Upper lobe of left lung (tissue), 6 donors: ENCODE data around the gene FARP1. TPM values are rescaled to one million over a fixed set of nuclear protein-coding genes. Genes with fewer than 3 reads are reported as not detected.

Experiments used
- ATAC-seq, 2 donors: fragments of 200-7000 bp; cut with Tn5 transposase; one replicate each; pipeline ENCODE4 v1.9.1; 2022; ENCODE audit warnings: mild to moderate bottlenecking in 2 of 2, moderate library complexity in 2 of 2; ENCODE audit not compliant: low FRiP score in 2 of 2
- DNase-seq, 2 donors: peaks; one replicate each; pipeline ENCODE4 v3.0.0-alpha.2; 2019 to 2020
- H3K27ac ChIP-seq, 4 donors: fragments of 200-600 bp; sonication (generic); one replicate each; pipeline ENCODE4 v1.5.1; 2016 to 2019
- H3K27me3 ChIP-seq, 4 donors: fragments of 200-600 bp; sonication (generic); one replicate each; pipeline ENCODE4 v1.5.1; 2017 to 2019
- H3K36me3 ChIP-seq, 4 donors: fragments of 200-600 bp; sonication (generic); one replicate each; pipeline ENCODE4 v1.5.1; 2016 to 2019
- H3K4me1 ChIP-seq, 4 donors: fragments of 200-600 bp; sonication (generic); one replicate each; pipeline ENCODE4 v1.5.1; 2018 to 2019
- H3K4me3 ChIP-seq, 4 donors: fragments of 200-600 bp; sonication (generic); one replicate each; pipeline ENCODE4 v1.5.1; 2017 to 2019; ENCODE audit warnings: mild to moderate bottlenecking in 2 of 4, moderate library complexity in 1 of 4
- H3K9me3 ChIP-seq, 4 donors: fragments of 200-600 bp; sonication (generic); one replicate each; pipeline ENCODE4 v1.5.1; 2018 to 2019
- CTCF ChIP-seq, 6 experiments: fragments of 450-650 bp in 4 of 6; fragments of 200-600 bp in 2 of 6; sonication (generic) in 2 of 6; IDR thresholded peaks; one replicate each; pipeline ENCODE4 v1.5.1; 2016 to 2019; ENCODE audit warnings: antibody characterized with exemption in 6 of 6
- EP300 ChIP-seq, 4 donors: sonication (generic); formaldehyde crosslinking; IDR thresholded peaks; one replicate each; pipeline ENCODE4 v1.5.1; 2017; ENCODE audit warnings: antibody characterized with exemption in 4 of 4, control low read depth in 2 of 4
- POLR2A ChIP-seq, 4 donors: fragments of 450-650 bp; IDR thresholded peaks; one replicate each; pipeline ENCODE4 v1.5.1; 2016 to 2017; ENCODE audit warnings: antibody characterized with exemption in 4 of 4, mild to moderate bottlenecking in 2 of 4
- POLR2AphosphoS5 ChIP-seq, 2 donors: sonication (generic); formaldehyde crosslinking; IDR thresholded peaks; one replicate each; pipeline ENCODE4 v1.5.1; 2017; ENCODE audit warnings: antibody characterized with exemption in 2 of 2
- WGBS, 2 donors: methylation state at CpG; one replicate each; pipeline ENCODE4 v1.1.5; 2017 to 2018; 5-methylcytosine and 5-hydroxymethylcytosine counted together
- total RNA-seq, 6 donors: library from RNA; depleted of rRNA in 4 of 6; stranded (reverse); fragments of >200 nt in 4 of 6; gene quantifications; one replicate each; pipeline versions ENCODE4 v1.1.0 to v1.2.1, GENCODE V29; 2016 to 2021
- donor health status: DM: no; HTN: no; CAD: no; lungs with moderate emphysema.
- donor health status: DM: no; HTN: yes; CAD: no; lungs with severe emphysema.

Gene FARP1
- total RNA-seq, 6 donors from 2014 or later = 65.7 to 111 (median 91.8) TPM

- H3K4me3 ChIP-seq = no peak overlapping the region
- H3K36me3 ChIP-seq = peaks cover 0 to 67% (median 28%) of the 10 kb centered on the region in 4 donors
- H3K4me1 ChIP-seq = no peaks in the 10 kb centered on the region
- no peak for ATAC-seq
- H3K27ac ChIP-seq = no peak overlapping the region
- no peaks in the 10 kb centered on the region for H3K27me3 ChIP-seq
- WGBS, 2 donors = 92 to 94% methylated on average over 10 to 27 of the region's 27 CpGs
- TF ChIP-seq CTCF (IDR thresholded peaks at IDR 0.05) = no peak
- H3K9me3 ChIP-seq = no peaks in the 10 kb centered on the region
- peak in 1 of 2 donors; percentile 69 for DNase-seq
These were observed 295.6 kb downstream of the FARP1 start for GRCh38 chr13:98438246-98439125.

GRCh38 chr13:98439126-98439828 is 296.4 kb downstream of the FARP1 start:
- WGBS, 2 donors = 95 to 97% methylated on average over 24 to 32 of the region's 32 CpGs
- DNase-seq = peak in 1 of 2 donors; percentile 73
- Histone ChIP-seq H3K4me3 (no peak overlapping the region), H3K9me3 (no peaks in the 10 kb centered on the region), H3K4me1 (no peaks in the 10 kb centered on the region), H3K27ac (no peak overlapping the region), H3K36me3 (peaks cover 0 to 68% (median 28%) of the 10 kb centered on the region in 4 donors), H3K27me3 (no peaks in the 10 kb centered on the region)
- TF ChIP-seq POLR2A (IDR thresholded peaks at IDR 0.05) (no peak), EP300 (IDR thresholded peaks at IDR 0.05) (no peak), CTCF (IDR thresholded peaks at IDR 0.05) (no peak), POLR2AphosphoS5 (IDR thresholded peaks at IDR 0.05) (no peak)
- no peak for ATAC-seq

- peaks cover 0 to 69% (median 28%) of the 10 kb centered on the region in 4 donors for H3K36me3 ChIP-seq
- no peaks in the 10 kb centered on the region for H3K9me3 ChIP-seq
- DNase-seq (peak in 1 of 2 donors; percentile 52), ATAC-seq (no peak)
- no peak overlapping the region for H3K27ac ChIP-seq
- H3K4me1 ChIP-seq = peaks cover 0 to under 1% (median under 1%) of the 10 kb centered on the region in 4 donors
- H3K4me3 ChIP-seq = no peak overlapping the region
- TF ChIP-seq EP300 (IDR thresholded peaks at IDR 0.05) = no peak
- H3K27me3 ChIP-seq = no peaks in the 10 kb centered on the region
- 91 to 93% methylated on average over 16 of the region's 16 CpGs for WGBS, 2 donors
These were observed 297.0 kb downstream of the FARP1 start for GRCh38 chr13:98439896-98440295.

- Histone ChIP-seq H3K4me1 (peaks cover 4 to 7% (median 5%) of the 10 kb centered on the region in 4 donors), H3K27me3 (no peaks in the 10 kb centered on the region), H3K36me3 (peaks cover 0 to 65% (median 28%) of the 10 kb centered on the region in 4 donors), H3K27ac (no peak overlapping the region), H3K9me3 (no peaks in the 10 kb centered on the region), H3K4me3 (no peak overlapping the region)
- TF ChIP-seq EP300 (IDR thresholded peaks at IDR 0.05) = no peak
- TF ChIP-seq POLR2AphosphoS5 (IDR thresholded peaks at IDR 0.05) = no peak
- no peak for TF ChIP-seq POLR2A (IDR thresholded peaks at IDR 0.05)
- TF ChIP-seq CTCF (IDR thresholded peaks at IDR 0.05) = no peak
- WGBS, 2 donors = 97 to 100% methylated on average over 4 to 25 of the region's 25 CpGs
- DNase-seq (peak in 1 of 2 donors; percentile 64), ATAC-seq (no peak)
These were observed 297.6 kb downstream of the FARP1 start for GRCh38 chr13:98440390-98441055.
